Measurements from ENCODE around the gene TAB2. TPM values are rescaled to one million over a fixed set of nuclear protein-coding genes. Genes with fewer than 3 reads are reported as not detected.

Gene TAB2
- total RNA-seq, result 58.3 TPM
- long read RNA-seq, partial matches to known transcripts, result 15 of 16 reads
- long read RNA-seq, other reads (novel, unspliced or antisense), result 1 of 16 reads

GRCh38 chr6:149317644-149318571 is at the start of gene TAB2:
Gene TAB2 (plus strand): TSS chr6:149317712. CDS start chr6:149369998, 52,286 bp downstream.
- DNase-seq (ENCODE audit: low spot score), result no peak

- no peak for DNase-seq (ENCODE audit: low spot score)
These were observed 49.4 kb upstream of the TAB2 start for GRCh38 chr6:149268146-149268545.

- DNase-seq (ENCODE audit: low spot score), result no peak
These were observed 48.7 kb upstream of the TAB2 start for GRCh38 chr6:149268768-149269167.

- DNase-seq (ENCODE audit: low spot score), result no peak
These were observed 46.9 kb upstream of the TAB2 start for GRCh38 chr6:149270616-149271015.

GRCh38 chr6:149271348-149272340 is 45.9 kb upstream of the TAB2 start:
- no peak for DNase-seq (ENCODE audit: low spot score)

- no peak for DNase-seq (ENCODE audit: low spot score)
These were observed 44.2 kb upstream of the TAB2 start for GRCh38 chr6:149273318-149273717.

- DNase-seq (ENCODE audit: low spot score), result no peak
These were observed 41.9 kb upstream of the TAB2 start for GRCh38 chr6:149275621-149276020.

- no peak for DNase-seq (ENCODE audit: low spot score)
These were observed 39.9 kb upstream of the TAB2 start for GRCh38 chr6:149277621-149278020.

- no peak for DNase-seq (ENCODE audit: low spot score)
These were observed 38.5 kb upstream of the TAB2 start for GRCh38 chr6:149278997-149279396.

- no peak for DNase-seq (ENCODE audit: low spot score)
These were observed 32.6 kb upstream of the TAB2 start for GRCh38 chr6:149284904-149285303.

- DNase-seq (ENCODE audit: low spot score), result no peak
These were observed 31.9 kb upstream of the TAB2 start for GRCh38 chr6:149285626-149286025.

- DNase-seq (ENCODE audit: low spot score), result no peak
These were observed 30.6 kb upstream of the TAB2 start for GRCh38 chr6:149286905-149287304.

GRCh38 chr6:149289192-149289781 is 28.2 kb upstream of the TAB2 start:
- no peak for DNase-seq (ENCODE audit: low spot score)

- no peak for DNase-seq (ENCODE audit: low spot score)
These were observed 27.5 kb upstream of the TAB2 start for GRCh38 chr6:149289966-149290365.

- DNase-seq (ENCODE audit: low spot score), result no peak
These were observed 24.3 kb upstream of the TAB2 start for GRCh38 chr6:149293244-149293643.

GRCh38 chr6:149300563-149300962 is 16.9 kb upstream of the TAB2 start:
- no peak for DNase-seq (ENCODE audit: low spot score)

GRCh38 chr6:149302723-149303122 is 14.8 kb upstream of the TAB2 start:
- no peak for DNase-seq (ENCODE audit: low spot score)

GRCh38 chr6:149303468-149303867 is 14.0 kb upstream of the TAB2 start:
- DNase-seq (ENCODE audit: low spot score), result no peak

- no peak for DNase-seq (ENCODE audit: low spot score)
These were observed 12.1 kb upstream of the TAB2 start for GRCh38 chr6:149305372-149305771.

GRCh38 chr6:149306967-149307366 is 10.5 kb upstream of the TAB2 start:
- DNase-seq (ENCODE audit: low spot score), result no peak

- no peak for DNase-seq (ENCODE audit: low spot score)
These were observed 6.2 kb upstream of the TAB2 start for GRCh38 chr6:149311293-149311692.

Measured in mesenteric fat pad (tissue), 1 donor.